Neural cell (in vitro differentiated cells): ENCODE results near the gene MAPK1.

Source experiments
- EP300 ChIP-seq: fragments of 450-650 bp; conservative IDR thresholded peaks from 2 replicates; pipeline ENCODE4 v1.6.1; 2014; ENCODE audit warnings: antibody characterized with exemption, mild to moderate bottlenecking, moderate library complexity; ENCODE audit not compliant: poor library complexity, severe bottlenecking
- EZH2 ChIP-seq: fragments of 200-600, 300-800 bp; shearing (Covaris generic), sonication (generic); IDR thresholded peaks from 2 replicates; pipeline ENCODE4 v1.6.1; 2014; ENCODE audit warnings: antibody characterized with exemption, low read length, borderline replicate concordance, mild to moderate bottlenecking; ENCODE audit not compliant: insufficient read depth, poor library complexity, severe bottlenecking
- POLR2AphosphoS5 ChIP-seq: IDR thresholded peaks from 2 replicates; pipeline ENCODE4 v1.6.1; 2012
- TAF1 ChIP-seq: IDR thresholded peaks from 2 replicates; pipeline ENCODE4 v1.6.1; 2012; ENCODE audit warnings: low read depth
- TF ChIP-seq, protein P1 (sequence below): fragments of 450-650 bp; IDR thresholded peaks from 2 replicates; pipeline ENCODE4 v1.5.1; 2014; ENCODE audit warnings: antibody characterized with exemption, mild to moderate bottlenecking, moderate library complexity; ENCODE audit not compliant: poor library complexity, severe bottlenecking

DNA sequence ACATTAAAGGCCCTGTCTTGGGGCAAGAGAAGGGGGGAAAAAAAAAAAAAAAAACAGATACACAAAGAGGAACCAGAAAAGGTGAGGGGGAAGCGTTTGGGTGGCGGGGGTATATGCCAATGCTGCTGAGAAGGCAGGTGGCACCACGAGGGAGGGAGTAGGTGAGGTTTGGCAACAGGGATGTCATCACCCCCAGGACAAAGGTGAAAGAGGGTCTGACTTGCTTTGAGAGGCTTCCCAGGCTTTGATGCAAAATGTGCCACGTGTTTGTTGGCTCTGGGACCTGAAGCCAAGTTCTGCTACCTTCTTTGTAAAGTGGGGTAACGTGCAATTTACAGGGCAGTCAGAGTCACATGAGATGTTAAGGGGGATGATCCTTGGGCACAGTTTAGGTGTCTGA is 135.9 kb downstream of the MAPK1 start:
- TF ChIP-seq, protein P1, sequence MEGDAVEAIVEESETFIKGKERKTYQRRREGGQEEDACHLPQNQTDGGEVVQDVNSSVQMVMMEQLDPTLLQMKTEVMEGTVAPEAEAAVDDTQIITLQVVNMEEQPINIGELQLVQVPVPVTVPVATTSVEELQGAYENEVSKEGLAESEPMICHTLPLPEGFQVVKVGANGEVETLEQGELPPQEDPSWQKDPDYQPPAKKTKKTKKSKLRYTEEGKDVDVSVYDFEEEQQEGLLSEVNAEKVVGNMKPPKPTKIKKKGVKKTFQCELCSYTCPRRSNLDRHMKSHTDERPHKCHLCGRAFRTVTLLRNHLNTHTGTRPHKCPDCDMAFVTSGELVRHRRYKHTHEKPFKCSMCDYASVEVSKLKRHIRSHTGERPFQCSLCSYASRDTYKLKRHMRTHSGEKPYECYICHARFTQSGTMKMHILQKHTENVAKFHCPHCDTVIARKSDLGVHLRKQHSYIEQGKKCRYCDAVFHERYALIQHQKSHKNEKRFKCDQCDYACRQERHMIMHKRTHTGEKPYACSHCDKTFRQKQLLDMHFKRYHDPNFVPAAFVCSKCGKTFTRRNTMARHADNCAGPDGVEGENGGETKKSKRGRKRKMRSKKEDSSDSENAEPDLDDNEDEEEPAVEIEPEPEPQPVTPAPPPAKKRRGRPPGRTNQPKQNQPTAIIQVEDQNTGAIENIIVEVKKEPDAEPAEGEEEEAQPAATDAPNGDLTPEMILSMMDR = no peak
- TF ChIP-seq EZH2 = no peak
- TF ChIP-seq TAF1 = no peak
- TF ChIP-seq POLR2AphosphoS5 = no peak
- no peak for TF ChIP-seq EP300
